Caki2 (cell line): ENCODE results near the gene HNRNPM. TPM values are rescaled to one million over a fixed set of nuclear protein-coding genes. Genes with fewer than 3 reads are reported as not detected.
"Not testable (repeated sequence)": the region's sequence is repeated elsewhere in the genome, so short reads cannot be mapped to it uniquely, and the experiment has no call there.

Experiments
- DNase-seq: peaks from one replicate; pipeline ENCODE4 v3.0.0-alpha.2; 2015; ENCODE audit warnings: low read depth
- in situ Hi-C: cut with HindIII; loops from 2 replicates; pipeline ENCODE4 v1.10.0; 2016; ENCODE audit warnings: low sequenced_read_pairs, low pct_unique_long_range_greater_than_20kb, mixed read lengths
- total RNA-seq: library from RNA; depleted of rRNA; stranded (reverse); fragments of >200 nt; shearing (Covaris generic); gene quantifications from 2 replicates; pipeline ENCODE4 v1.2.3, GENCODE V29; 2014; ENCODE audit warnings: low replicate concordance; rRNA removed

HNRNPM gene
- total RNA-seq: 55.7 and 66.6 TPM in 2 replicates

GRCh38 chr19:8444677-8445487 is at the start of gene HNRNPM:
HNRNPM (plus strand) TSS chr19:8444975; CDS start chr19:8444999, 24 bp downstream.
- in situ Hi-C loops: no loop called here
- peak; percentile 84 for DNase-seq

GRCh38 chr19:8395621-8396082 is 49.1 kb upstream of the HNRNPM start:
- in situ Hi-C loops: no loop called here
- no peak for DNase-seq

GRCh38 chr19:8396185-8396562 is 48.6 kb upstream of the HNRNPM start:
- in situ Hi-C loops: no loop called here

GRCh38 chr19:8396563-8397203 is 48.1 kb upstream of the HNRNPM start:
- in situ Hi-C loops: no loop called here
- no peak for DNase-seq

More at GRCh38 chr19:8396185-8396562, 48.6 kb upstream of the HNRNPM start:
- no peak for DNase-seq

GRCh38 chr19:8397271-8397670 is 47.5 kb upstream of the HNRNPM start:
- in situ Hi-C loops: no loop called here
- DNase-seq: no peak

- no peak for DNase-seq
- in situ Hi-C loops: no loop called here
Observed at GRCh38 chr19:8397746-8398310, 46.9 kb upstream of the HNRNPM start.

GRCh38 chr19:8398311-8398771 is 46.4 kb upstream of the HNRNPM start:
- in situ Hi-C loops: no loop called here
- DNase-seq: peak; percentile 67

GRCh38 chr19:8399681-8400188 is 45.0 kb upstream of the HNRNPM start:
- in situ Hi-C loops: no loop called here
- DNase-seq: no peak

- in situ Hi-C loops: no loop called here
Observed at GRCh38 chr19:8401981-8402411, 42.8 kb upstream of the HNRNPM start.

GRCh38 chr19:8403098-8403819 is 41.5 kb upstream of the HNRNPM start:
- in situ Hi-C loops: no loop called here
- DNase-seq: no peak

More at GRCh38 chr19:8401981-8402411, 42.8 kb upstream of the HNRNPM start:
- no peak for DNase-seq

- DNase-seq: no peak
- in situ Hi-C loops: no loop called here
Observed at GRCh38 chr19:8403820-8404109, 41.0 kb upstream of the HNRNPM start.

GRCh38 chr19:8404391-8405151 is 40.2 kb upstream of the HNRNPM start:
- in situ Hi-C loops: no loop called here
- no peak for DNase-seq

GRCh38 chr19:8410718-8411117 is 34.1 kb upstream of the HNRNPM start:
- DNase-seq, in situ Hi-C loops: not testable (repeated sequence)

- in situ Hi-C loops: no loop called here
Observed at GRCh38 chr19:8412783-8413628, 31.8 kb upstream of the HNRNPM start, which contains the start of gene MARCHF2. MARCHF2 (plus strand) TSS chr19:8413305; CDS start chr19:8421841, 8,536 bp downstream.

GRCh38 chr19:8413629-8413995 is 31.2 kb upstream of the HNRNPM start:
- DNase-seq: no peak
- in situ Hi-C loops: no loop called here

More at GRCh38 chr19:8412783-8413628, 31.8 kb upstream of the HNRNPM start, which contains the start of gene MARCHF2:
- DNase-seq: peak; percentile 68

GRCh38 chr19:8416796-8417195 is 28.0 kb upstream of the HNRNPM start:
- in situ Hi-C loops: no loop called here
- no peak for DNase-seq
